ENCODE data around the gene TECPR2.

Gene TECPR2

DNA sequence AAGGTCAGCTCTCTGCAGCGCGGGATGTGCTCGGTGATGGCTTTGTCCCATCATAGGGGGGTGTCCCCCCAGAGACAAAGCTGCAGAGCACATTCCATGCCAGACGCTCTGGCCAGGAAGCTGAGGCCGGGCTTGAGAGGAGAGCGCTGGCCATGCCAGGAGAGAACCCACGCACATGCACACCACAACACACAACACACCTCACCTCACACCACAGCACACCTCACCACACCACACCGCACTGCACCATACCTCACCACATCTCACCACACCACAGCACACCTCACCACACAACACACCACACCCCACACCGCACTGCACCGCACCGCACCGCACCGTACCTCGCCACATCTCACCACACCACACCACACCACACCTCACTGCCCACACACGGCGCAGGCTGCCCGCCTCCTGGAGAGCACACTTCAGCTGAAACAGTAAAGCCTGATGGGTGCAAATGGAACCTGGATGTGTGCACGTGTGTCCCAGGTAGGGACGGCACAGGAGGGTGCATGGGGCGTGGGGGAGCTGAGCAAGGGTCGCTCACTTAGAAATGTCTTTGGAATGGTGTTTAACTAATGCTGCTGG lies 136.0 kb downstream of the TECPR2 start:
- no peak for DNase-seq

- DNase-seq, result no peak
Observed at GRCh38 chr14:102499401-102500157, 136.8 kb downstream of the TECPR2 start.

DNA sequence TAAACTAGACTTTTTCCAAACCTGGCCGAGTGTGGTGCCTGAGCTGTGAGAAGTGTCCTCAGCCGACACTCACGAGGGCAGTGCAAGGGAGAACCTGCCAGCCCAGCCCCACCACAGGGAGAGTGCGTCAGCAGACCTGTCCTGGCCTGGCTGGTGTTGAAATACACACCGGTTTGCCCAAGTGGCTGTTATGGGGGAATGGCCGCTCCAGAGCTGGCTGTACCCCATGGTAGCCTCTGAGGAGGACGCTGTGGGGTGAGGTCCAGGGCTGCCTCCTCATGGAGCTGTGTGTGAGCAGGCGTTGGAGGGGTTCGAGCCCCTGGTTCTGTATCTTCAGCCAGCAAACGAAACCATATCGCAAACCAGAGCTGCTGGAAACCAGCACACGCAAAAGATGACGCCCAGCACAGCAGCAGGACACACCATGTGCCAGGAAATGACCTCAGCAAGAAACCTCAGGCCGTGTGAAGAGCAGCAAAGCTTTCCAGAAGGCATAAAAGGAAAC lies 137.5 kb downstream of the TECPR2 start:
- DNase-seq, result no peak

- no peak for DNase-seq
Observed at GRCh38 chr14:102500713-102501112, 138.0 kb downstream of the TECPR2 start.

GRCh38 chr14:102501751-102502315 lies 139.1 kb downstream of the TECPR2 start:
- no peak for DNase-seq

DNA sequence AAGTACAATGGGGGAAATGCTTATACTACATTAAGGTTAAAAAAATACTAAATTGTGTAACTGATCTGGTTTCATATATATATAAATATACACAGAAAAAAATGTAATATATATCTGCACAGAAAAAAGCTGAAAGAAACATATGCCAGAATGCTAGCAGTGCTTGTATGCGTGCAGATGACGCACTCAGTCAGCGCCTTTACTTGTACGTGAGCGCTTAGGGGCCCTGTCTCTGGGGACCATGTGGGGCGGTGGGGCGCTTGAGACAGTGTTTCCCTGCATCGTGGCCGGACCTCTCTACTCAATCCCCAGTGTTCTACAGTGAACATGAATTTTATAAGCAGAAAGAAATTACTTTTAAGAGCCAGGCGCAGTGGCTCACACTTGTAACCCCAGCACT lies 139.8 kb downstream of the TECPR2 start:
- DNase-seq, result no peak

DNA sequence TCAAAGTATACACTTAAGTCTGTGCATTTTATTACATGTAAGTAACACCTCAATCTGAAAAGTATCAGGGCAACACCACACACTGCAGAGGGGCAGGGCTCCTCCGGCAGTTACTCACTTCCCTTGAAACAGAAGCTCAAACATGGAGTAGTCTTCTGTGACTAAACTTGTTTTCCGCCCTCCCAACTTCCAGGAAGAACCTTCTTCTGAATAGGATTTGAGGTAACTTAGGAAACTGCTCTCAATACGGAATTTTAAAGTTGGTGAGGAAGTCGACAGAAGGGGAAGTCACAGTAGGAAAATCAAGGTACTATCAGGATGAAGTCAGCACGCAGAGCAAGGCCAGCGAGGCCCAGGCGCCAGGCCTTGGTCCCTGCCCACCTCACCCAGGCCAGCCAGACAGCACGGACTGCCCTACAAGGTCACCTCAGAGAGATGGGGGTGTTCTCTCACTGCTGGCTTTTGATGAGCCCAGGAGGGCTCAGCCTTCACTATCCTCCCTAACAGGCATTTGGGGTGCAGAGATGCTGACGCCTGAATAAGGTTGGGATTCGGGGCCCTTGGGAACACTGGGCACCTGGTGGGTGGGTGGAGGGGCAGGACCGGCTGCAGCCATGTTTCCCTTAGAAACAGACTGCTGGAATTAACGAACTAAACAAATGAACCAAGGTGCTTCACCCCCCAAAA lies 141.0 kb downstream of the TECPR2 start:
- no peak for DNase-seq

DNA sequence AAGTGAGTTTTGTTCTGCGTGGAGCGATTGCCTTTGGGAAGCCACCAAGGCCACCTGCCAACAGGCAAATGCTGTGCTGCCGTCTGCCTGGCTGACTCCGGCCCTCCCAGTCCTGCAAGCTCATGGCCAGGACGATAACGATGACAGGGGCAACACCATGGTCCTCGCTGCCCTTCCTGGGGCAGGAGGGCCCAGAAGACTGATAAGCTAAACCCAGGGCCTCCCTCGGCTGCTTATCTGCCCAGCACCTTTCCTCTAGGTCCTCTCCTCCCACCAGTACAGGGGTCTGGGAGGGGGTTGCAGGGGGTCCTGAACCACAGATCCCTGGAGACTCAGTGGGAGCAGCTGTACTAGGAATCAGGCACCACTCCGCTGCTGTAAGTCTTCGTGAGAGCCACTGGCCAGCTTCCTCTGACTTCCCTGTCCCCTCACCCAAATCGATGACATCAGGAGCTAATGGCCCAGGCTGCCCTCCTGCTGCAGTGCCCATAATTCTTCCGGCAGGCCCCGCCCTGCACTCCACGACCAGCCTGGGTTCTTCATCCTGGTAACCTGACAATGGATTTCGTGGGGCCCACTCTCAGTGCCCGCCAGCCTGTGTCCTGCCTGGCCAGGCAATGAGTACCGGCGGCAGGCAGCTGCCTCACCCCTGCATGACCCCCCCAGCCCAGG lies 141.7 kb downstream of the TECPR2 start:
- no peak for DNase-seq

- no peak for DNase-seq
Observed at GRCh38 chr14:102505000-102505619, 142.4 kb downstream of the TECPR2 start.

DNA sequence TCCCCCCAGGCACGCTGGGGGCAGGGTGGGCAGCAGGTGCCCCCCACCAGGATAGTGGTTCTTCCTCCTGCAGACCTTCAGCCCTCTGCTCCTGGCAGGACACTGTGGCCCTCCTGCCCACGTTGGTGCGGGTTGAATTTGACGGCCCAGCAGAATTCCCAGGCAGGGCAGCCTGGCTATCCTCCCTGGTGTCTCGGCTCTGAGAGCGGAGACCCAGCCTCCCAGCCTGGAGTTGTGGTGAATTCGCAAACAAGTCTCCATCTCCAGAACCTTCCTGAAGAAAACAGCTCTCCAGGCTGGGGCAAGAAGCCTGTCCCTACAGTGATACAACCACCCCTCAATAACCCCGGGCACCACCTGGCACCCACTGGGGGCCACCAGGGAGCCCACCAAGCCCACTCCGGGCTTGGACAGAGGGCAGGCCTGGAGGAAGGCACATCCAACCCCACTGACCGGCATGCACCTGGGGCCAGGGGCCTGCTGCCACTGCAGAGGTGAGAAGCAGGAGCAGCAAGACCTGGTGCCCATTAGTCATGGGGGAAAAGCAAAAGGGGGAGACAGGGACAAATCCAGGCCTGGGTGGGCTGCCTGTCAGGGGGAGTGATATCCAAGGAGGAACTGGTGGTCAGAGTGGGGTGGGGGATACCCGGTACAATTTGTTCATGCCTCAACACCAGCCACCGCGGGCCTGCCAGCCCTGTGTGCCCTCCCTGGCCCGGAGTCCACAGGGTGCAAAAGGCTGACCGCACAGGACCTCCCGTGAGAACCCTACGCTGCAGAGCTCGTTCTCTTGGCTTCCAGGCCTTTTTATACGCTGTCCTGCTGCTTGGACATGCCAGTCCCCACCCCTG lies 143.3 kb downstream of the TECPR2 start:
- DNase-seq, result no peak

DNA sequence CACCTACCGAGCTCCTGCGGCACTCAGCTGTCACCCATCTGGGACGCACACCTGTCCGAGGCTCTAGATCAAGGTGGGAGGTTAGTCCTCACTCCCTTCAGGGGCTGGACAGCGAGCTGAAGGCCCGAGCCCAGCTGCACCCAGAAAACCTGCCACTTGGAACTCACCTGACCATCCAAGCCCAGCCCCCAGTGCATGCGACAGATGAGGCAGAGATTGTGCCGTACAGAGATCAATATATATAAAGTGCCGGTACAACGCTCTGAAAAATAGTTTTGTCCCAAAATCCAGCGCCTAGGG lies 143.8 kb downstream of the TECPR2 start:
- DNase-seq, result no peak

- DNase-seq, result no peak
Observed at GRCh38 chr14:102507081-102507856, 144.5 kb downstream of the TECPR2 start.

- DNase-seq, result no peak
Observed at GRCh38 chr14:102507857-102508312, 145.1 kb downstream of the TECPR2 start.

DNA sequence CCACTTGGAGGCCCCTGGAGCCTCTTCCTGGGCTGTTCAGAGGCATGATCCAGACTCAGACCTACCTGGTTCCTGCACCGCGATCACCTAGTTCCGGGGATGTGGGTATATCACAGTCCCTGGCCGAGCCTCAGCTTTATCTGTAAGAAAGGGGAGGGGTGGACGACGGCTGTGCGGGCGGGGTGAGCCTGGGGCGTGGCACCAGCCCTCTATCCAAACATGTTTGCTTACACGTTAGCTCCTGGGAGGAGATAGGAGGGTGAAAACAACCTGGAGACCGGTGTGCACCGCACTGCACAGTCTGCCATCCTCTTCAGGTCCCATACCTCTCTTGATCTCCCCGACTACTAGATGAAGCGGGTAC lies 145.7 kb downstream of the TECPR2 start:
- DNase-seq, result no peak

- DNase-seq, result peak; percentile 27
Observed at GRCh38 chr14:102508774-102509745, 146.3 kb downstream of the TECPR2 start.

GRCh38 chr14:102509746-102510615 lies 147.2 kb downstream of the TECPR2 start, which contains the start of gene ANKRD9:
Gene ANKRD9, minus strand, starts transcription at chr14:102509776. Its CDS starts 1,887 bp downstream, at chr14:102507889.
- DNase-seq, result peak; percentile 77

DNA sequence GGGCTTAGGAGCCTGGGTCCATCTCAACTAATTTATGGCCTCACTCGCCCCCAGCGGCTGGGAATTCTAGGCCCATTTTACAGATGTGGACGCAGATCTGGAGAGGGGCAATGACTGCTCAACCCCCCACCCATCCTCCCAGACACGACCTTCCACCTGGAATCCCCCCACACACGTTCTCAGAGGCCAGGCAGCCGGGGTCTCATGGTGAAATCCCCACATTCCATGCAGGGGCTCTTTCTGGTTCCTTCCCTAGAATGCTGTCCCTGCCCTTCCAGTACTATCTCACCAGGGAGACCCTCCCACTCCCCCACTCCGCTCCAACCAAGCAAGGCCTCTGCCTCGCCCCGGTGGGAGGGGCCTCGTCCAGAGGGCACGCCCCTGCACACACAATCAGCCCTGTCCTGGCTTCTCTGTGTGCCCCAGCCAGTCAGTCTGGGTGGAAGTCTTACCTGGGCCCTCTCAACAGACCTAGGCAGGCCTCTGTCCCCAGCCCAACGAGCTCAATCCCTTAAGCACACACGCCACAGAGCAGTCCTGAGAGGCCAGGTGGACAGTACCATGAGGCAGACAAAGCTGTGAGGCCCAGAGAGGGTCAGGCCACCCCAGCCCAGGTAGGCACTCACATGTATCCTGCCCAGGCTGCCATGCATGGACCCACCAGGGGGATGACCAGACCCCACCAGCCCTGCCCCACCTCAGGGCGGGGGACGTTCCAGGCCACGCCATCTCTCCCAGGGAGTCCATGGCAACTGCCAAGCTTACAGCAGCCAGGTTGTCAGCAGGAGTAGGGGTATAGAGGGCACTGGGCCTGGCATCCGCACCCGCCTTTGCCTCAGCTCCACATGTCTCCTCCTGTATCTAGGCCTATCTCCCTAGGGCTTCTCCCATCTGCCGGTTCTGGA lies 148.1 kb downstream of the TECPR2 start:
- DNase-seq, result no peak

Measured in activated gamma-delta T cell treated with Interleukin-2 at 50 U/mL for 16 hours (primary cell).